Psoas muscle (tissue), 8 donors: Measurements from ENCODE around the gene SRP72. TPM values are rescaled to one million over a fixed set of nuclear protein-coding genes. Genes with fewer than 3 reads are reported as not detected.

Source experiments
- ATAC-seq, 4 donors: fragments of 200-7000 bp; cut with Tn5 transposase; one replicate each; pipeline ENCODE4 v1.9.1; 2020; ENCODE audit warnings: moderate library complexity in 3 of 4, mild to moderate bottlenecking in 2 of 4
- DNase-seq, 2 donors: peaks; one replicate each; pipeline ENCODE4 v3.0.0-alpha.2; 2020
- H3K27ac ChIP-seq: fragments of 200-600 bp; one replicate; pipeline ENCODE4 v1.8.0; 2022
- H3K27me3 ChIP-seq, 3 donors: fragments of 200-600 bp in 1 of 3; one replicate each; pipeline versions ENCODE4 v1.6.1 to v1.8.0; 2013 to 2022; ENCODE audit warnings: low read length in 2 of 3, mild to moderate bottlenecking in 2 of 3, moderate library complexity in 1 of 3; ENCODE audit not compliant: insufficient read depth in 3 of 3
- H3K36me3 ChIP-seq, 2 donors: fragments of 200-600 bp in 1 of 2; one replicate each; pipeline versions ENCODE4 v1.6.1 to v1.8.0; 2013 to 2022; ENCODE audit warnings: low read depth in 1 of 2, mild to moderate bottlenecking in 1 of 2, moderate library complexity in 1 of 2; ENCODE audit not compliant: insufficient read depth in 1 of 2
- H3K4me1 ChIP-seq: fragments of 200-600 bp; one replicate; pipeline ENCODE4 v1.8.0; 2022
- H3K4me3 ChIP-seq: fragments of 200-600 bp; one replicate; pipeline ENCODE4 v1.8.0; 2022; ENCODE audit warnings: mild to moderate bottlenecking
- H3K9me3 ChIP-seq: fragments of 200-600 bp; one replicate; pipeline ENCODE4 v1.8.0; 2022
- CTCF ChIP-seq: fragments of 200-600 bp; IDR thresholded peaks from one replicate; pipeline ENCODE4 v1.8.0; 2022; ENCODE audit warnings: antibody characterized with exemption
- WGBS, 3 donors: extraction: QIAGEN DNeasy Blood & Tissue Kit; methylation state at CpG; one replicate each; pipeline versions ENCODE4 v1.1.6 to v1.1.7; 2013; 5-methylcytosine and 5-hydroxymethylcytosine counted together
- intact Hi-C, 2 donors: fragments of 100-400 bp; cut with DNase I; formaldehyde crosslinking; loops; one replicate each; pipeline versions ENCODE4 v1.11.0 to v1.14.2; 2022
- polyA plus RNA-seq, 3 donors: library from polyadenylated mRNA; stranded (reverse); fragments of 200-250 nt; gene quantifications; one replicate each; pipeline ENCODE4 v1.2.3, GENCODE V29; 2013
- total RNA-seq, 4 donors: library from RNA; stranded (reverse); fragmentation: NEBNext Ultra II Directional in 2 of 4; extraction: Animal tissue kit (Norgen Biotek cat#: 25700) in 2 of 4; gene quantifications; one replicate each; pipeline versions ENCODE4 v1.2.1 to v1.2.4, GENCODE V29; 2021 to 2023
- donor health status: healthy with polysubstance abuse.
- donor health status: DM: no; HTN: no; CAD: no; lungs with moderate emphysema.
- donor health status: Bipolar disorder and iron deficiency.
- donor health status: healthy.
- donor health status: DM: yes; HTN: yes; CAD: no.
- donor health status: DM: no; HTN: no; CAD: no.
- donor health status: DM: no; HTN: no; CAD: no.
- donor health status: DM: yes; HTN: yes; CAD: no.

The SRP72 gene
- total and polyA plus RNA-seq, 7 donors = 32.7 to 68.0 (median 47.2) TPM

DNA sequence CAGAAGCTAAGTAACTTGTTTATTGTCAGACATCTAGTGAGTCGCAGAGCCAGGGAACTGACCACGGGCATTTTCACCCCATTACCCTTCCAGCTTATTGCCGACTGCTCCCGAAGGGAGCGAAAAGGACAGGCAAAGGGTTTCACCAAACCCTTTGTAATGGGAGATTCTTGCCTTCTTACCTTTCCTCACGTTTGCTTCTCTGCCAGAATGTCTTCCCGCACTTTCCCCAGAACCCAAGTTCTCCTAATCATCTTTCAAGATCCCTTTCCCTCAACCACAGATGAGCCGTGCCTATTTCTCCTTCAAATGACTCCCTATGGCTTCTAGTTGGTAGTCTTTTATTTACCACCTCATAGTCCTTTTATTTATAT lies 520 bp upstream of the SRP72 start:
- intact Hi-C loops = no loop called here

GRCh38 chr4:56468097-56468422 lies 643 bp downstream of the SRP72 start:
- Histone ChIP-seq H3K9me3 (no peaks in the 10 kb centered on the region), H3K4me3 (peak overlapping the region; percentile 75), H3K27me3 (no peaks in the 10 kb centered on the region), H3K4me1 (peaks cover 33% of the 10 kb centered on the region), H3K27ac (peak overlapping the region; percentile 92), H3K36me3 (peaks cover 3 to 47% of the 10 kb centered on the region in 2 donors)
- 0 to 1% (median 1%) methylated on average over 10 of the region's 10 CpGs for WGBS, 3 donors
- DNase-seq (no peak), ATAC-seq (peak in 3 of 4 donors; percentile 44 to 56 (median 52))
- intact Hi-C loops = no loop called here
- TF ChIP-seq CTCF = no peak

More for the DNA sequence above, 520 bp upstream of the SRP72 start:
- Histone ChIP-seq H3K4me3 (peak overlapping the region; percentile 75), H3K27ac (peak overlapping the region; percentile 92), H3K27me3 (no peaks in the 10 kb centered on the region), H3K9me3 (no peaks in the 10 kb centered on the region), H3K4me1 (peaks cover 33% of the 10 kb centered on the region), H3K36me3 (peaks cover 3 to 47% of the 10 kb centered on the region in 2 donors)
- no peak for TF ChIP-seq CTCF
- ATAC-seq (peak in 1 of 4 donors; percentile 16), DNase-seq (no peak)
- 0 to 1% (median 0%) methylated on average over 8 of the region's 8 CpGs for WGBS, 3 donors

- H3K4me3 ChIP-seq = peak overlapping the region; percentile 75
- H3K36me3 ChIP-seq = peaks cover 7 to 52% of the 10 kb centered on the region in 2 donors
- intact Hi-C loops = loop anchor here in 1 of 2 donors (10.0 kb wide), 1 partner anchor 555 kb away; no protein-coding TSS in a partner anchor
Measured at GRCh38 chr4:56469489-56470210, 2.2 kb downstream of the SRP72 start.

GRCh38 chr4:56475917-56476316 lies 8.5 kb downstream of the SRP72 start:
- 89 to 96% (median 89%) methylated on average over 2 of the region's 2 CpGs for WGBS, 3 donors

More at GRCh38 chr4:56469489-56470210, 2.2 kb downstream of the SRP72 start:
- DNase-seq = no peak
- H3K27me3 ChIP-seq = no peaks in the 10 kb centered on the region
- H3K4me1 ChIP-seq = peaks cover 26% of the 10 kb centered on the region
- no peaks in the 10 kb centered on the region for H3K9me3 ChIP-seq
- no peak overlapping the region for H3K27ac ChIP-seq
- no peak for TF ChIP-seq CTCF
- 78 to 79% (median 78%) methylated on average over 6 of the region's 6 CpGs for WGBS, 3 donors
- no peak for ATAC-seq

More at GRCh38 chr4:56475917-56476316, 8.5 kb downstream of the SRP72 start:
- Histone ChIP-seq H3K4me3 (no peak overlapping the region), H3K36me3 (peaks cover 13 to 100% of the 10 kb centered on the region in 2 donors), H3K27ac (no peak overlapping the region), H3K4me1 (no peaks in the 10 kb centered on the region), H3K9me3 (no peaks in the 10 kb centered on the region), H3K27me3 (no peaks in the 10 kb centered on the region)
- ATAC-seq (no peak), DNase-seq (no peak)
- intact Hi-C loops = loop anchor here in 1 of 2 donors (10.0 kb wide), 1 partner anchor 549 kb away; no protein-coding TSS in a partner anchor
- no peak for TF ChIP-seq CTCF
